Osteocyte (in vitro differentiated cells): ENCODE measurements around the gene UROD. TPM values are rescaled to one million over a fixed set of nuclear protein-coding genes. Genes with fewer than 3 reads are reported as not detected.

Experiments
- DNase-seq: peaks from one replicate; pipeline ENCODE4 v3.0.0; 2021; ENCODE audit warnings: mixed read lengths; ENCODE audit not compliant: unreplicated experiment; ENCODE audit errors: extremely low spot score
- H3K27ac Mint-ChIP-seq: one replicate; pipeline ENCODE4 v1.8.0; 2021; ENCODE audit warnings: mild to moderate bottlenecking, mixed read lengths; ENCODE audit not compliant: unreplicated experiment
- H3K27me3 Mint-ChIP-seq: one replicate; pipeline ENCODE4 v1.8.0; 2021; ENCODE audit warnings: mixed read lengths; ENCODE audit not compliant: unreplicated experiment
- H3K36me3 Mint-ChIP-seq: one replicate; pipeline ENCODE4 v1.8.0; 2021; ENCODE audit warnings: mixed read lengths; ENCODE audit not compliant: unreplicated experiment
- H3K4me1 Mint-ChIP-seq: one replicate; pipeline ENCODE4 v1.8.0; 2021; ENCODE audit warnings: mixed read lengths; ENCODE audit not compliant: unreplicated experiment
- H3K4me3 Mint-ChIP-seq: one replicate; pipeline ENCODE4 v1.8.0; 2021; ENCODE audit warnings: mild to moderate bottlenecking, moderate library complexity, mixed read lengths; ENCODE audit not compliant: unreplicated experiment
- H3K9me3 Mint-ChIP-seq: one replicate; pipeline ENCODE4 v1.8.0; 2021; ENCODE audit warnings: mixed read lengths; ENCODE audit not compliant: unreplicated experiment
- CTCF ChIP-seq: fragments of 200-600 bp; sonication (generic); IDR thresholded peaks from 2 replicates; pipeline ENCODE4 v1.5.0; 2021; ENCODE audit warnings: antibody characterized with exemption, mild to moderate bottlenecking, moderate library complexity
- total RNA-seq: library from RNA; stranded (reverse); gene quantifications from 2 replicates; pipeline ENCODE4 v1.2.1, GENCODE V29; 2021

Gene UROD
- total RNA-seq, 1 donor from 2014 or later = 131 TPM

- TF ChIP-seq CTCF = no peak
- Mint-ChIP-seq H3K4me3 (no peak overlapping the region), H3K36me3 (no peaks in the 10 kb centered on the region), H3K27me3 (peaks cover 15% of the 10 kb centered on the region), H3K27ac (no peak overlapping the region), H3K4me1 (no peaks in the 10 kb centered on the region), H3K9me3 (no peaks in the 10 kb centered on the region)
- DNase-seq = no peak
These were observed 20.8 kb downstream of the UROD start for GRCh38 chr1:45032837-45033236.

GRCh38 chr1:45033356-45033755 lies 21.3 kb downstream of the UROD start:
- no peaks in the 10 kb centered on the region for H3K9me3 Mint-ChIP-seq
- no peak for TF ChIP-seq CTCF
- no peak overlapping the region for H3K27ac Mint-ChIP-seq
- DNase-seq = peak; percentile 0
- no peaks in the 10 kb centered on the region for H3K4me1 Mint-ChIP-seq
- H3K4me3 Mint-ChIP-seq = no peak overlapping the region
- no peaks in the 10 kb centered on the region for H3K36me3 Mint-ChIP-seq
- H3K27me3 Mint-ChIP-seq = peaks cover 19% of the 10 kb centered on the region

- H3K27ac Mint-ChIP-seq = no peak overlapping the region
- peak; percentile 64 for DNase-seq
- no peaks in the 10 kb centered on the region for H3K36me3 Mint-ChIP-seq
- no peak for TF ChIP-seq CTCF
- H3K9me3 Mint-ChIP-seq = no peaks in the 10 kb centered on the region
- H3K4me1 Mint-ChIP-seq = no peaks in the 10 kb centered on the region
- peaks cover 4% of the 10 kb centered on the region for H3K27me3 Mint-ChIP-seq
- H3K4me3 Mint-ChIP-seq = no peak overlapping the region
These were observed 23.7 kb downstream of the UROD start for GRCh38 chr1:45035631-45036301.

- Mint-ChIP-seq H3K4me1 (no peaks in the 10 kb centered on the region), H3K9me3 (no peaks in the 10 kb centered on the region), H3K4me3 (no peak overlapping the region), H3K36me3 (no peaks in the 10 kb centered on the region), H3K27me3 (peaks cover 8% of the 10 kb centered on the region), H3K27ac (no peak overlapping the region)
- no peak for DNase-seq
- TF ChIP-seq CTCF = no peak
These were observed 25.4 kb downstream of the UROD start for GRCh38 chr1:45037456-45037855.

GRCh38 chr1:45038240-45038639 lies 26.2 kb downstream of the UROD start:
- no peaks in the 10 kb centered on the region for H3K9me3 Mint-ChIP-seq
- peaks cover 9% of the 10 kb centered on the region for H3K27me3 Mint-ChIP-seq
- H3K27ac Mint-ChIP-seq = no peak overlapping the region
- TF ChIP-seq CTCF = no peak
- H3K4me3 Mint-ChIP-seq = no peak overlapping the region
- H3K4me1 Mint-ChIP-seq = no peaks in the 10 kb centered on the region
- H3K36me3 Mint-ChIP-seq = no peaks in the 10 kb centered on the region
- peak; percentile 0 for DNase-seq
